Measurements from ENCODE around the gene CHMP6.

CHMP6 gene

DNA sequence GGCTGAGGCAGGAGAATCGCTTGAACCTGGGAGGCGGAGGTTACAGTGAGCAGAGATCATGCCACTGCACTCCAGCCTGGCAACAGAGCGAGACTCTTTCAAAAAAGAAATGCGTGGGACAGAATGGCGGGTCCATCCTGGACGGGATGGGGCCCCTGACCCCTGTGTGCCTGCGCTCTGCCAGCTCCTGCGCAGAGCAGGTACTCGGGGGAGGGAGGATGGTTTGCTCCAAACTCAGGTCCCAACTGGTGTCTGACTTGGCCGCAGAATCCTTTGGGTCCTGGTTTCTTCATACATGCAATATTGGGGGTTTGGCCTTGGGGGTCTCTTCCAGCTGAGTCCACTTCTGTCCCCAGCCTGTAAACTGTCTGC is 10.4 kb downstream of the CHMP6 start:
- TF ChIP-seq, protein P1, sequence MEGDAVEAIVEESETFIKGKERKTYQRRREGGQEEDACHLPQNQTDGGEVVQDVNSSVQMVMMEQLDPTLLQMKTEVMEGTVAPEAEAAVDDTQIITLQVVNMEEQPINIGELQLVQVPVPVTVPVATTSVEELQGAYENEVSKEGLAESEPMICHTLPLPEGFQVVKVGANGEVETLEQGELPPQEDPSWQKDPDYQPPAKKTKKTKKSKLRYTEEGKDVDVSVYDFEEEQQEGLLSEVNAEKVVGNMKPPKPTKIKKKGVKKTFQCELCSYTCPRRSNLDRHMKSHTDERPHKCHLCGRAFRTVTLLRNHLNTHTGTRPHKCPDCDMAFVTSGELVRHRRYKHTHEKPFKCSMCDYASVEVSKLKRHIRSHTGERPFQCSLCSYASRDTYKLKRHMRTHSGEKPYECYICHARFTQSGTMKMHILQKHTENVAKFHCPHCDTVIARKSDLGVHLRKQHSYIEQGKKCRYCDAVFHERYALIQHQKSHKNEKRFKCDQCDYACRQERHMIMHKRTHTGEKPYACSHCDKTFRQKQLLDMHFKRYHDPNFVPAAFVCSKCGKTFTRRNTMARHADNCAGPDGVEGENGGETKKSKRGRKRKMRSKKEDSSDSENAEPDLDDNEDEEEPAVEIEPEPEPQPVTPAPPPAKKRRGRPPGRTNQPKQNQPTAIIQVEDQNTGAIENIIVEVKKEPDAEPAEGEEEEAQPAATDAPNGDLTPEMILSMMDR (IDR thresholded peaks at IDR 0.05), result no peak
- H3K36me3 ChIP-seq, result peaks cover 42% of the 10 kb centered on the region
- no peak overlapping the region for H3K4me3 ChIP-seq (ENCODE audit: low read depth in 1 of 2, low read length in 1 of 2)
- no peak overlapping the region for H3K27ac ChIP-seq
- H3K9me3 ChIP-seq, result no peaks in the 10 kb centered on the region
- peaks cover 62% of the 10 kb centered on the region for H3K27me3 ChIP-seq
- peaks cover 6 to 11% of the 10 kb centered on the region in 2 experiments for H3K4me1 ChIP-seq (ENCODE audit: control insufficient read depth in 1 of 2, insufficient read depth in 1 of 2, low read depth in 1 of 2, low read length in 1 of 2)

DNA sequence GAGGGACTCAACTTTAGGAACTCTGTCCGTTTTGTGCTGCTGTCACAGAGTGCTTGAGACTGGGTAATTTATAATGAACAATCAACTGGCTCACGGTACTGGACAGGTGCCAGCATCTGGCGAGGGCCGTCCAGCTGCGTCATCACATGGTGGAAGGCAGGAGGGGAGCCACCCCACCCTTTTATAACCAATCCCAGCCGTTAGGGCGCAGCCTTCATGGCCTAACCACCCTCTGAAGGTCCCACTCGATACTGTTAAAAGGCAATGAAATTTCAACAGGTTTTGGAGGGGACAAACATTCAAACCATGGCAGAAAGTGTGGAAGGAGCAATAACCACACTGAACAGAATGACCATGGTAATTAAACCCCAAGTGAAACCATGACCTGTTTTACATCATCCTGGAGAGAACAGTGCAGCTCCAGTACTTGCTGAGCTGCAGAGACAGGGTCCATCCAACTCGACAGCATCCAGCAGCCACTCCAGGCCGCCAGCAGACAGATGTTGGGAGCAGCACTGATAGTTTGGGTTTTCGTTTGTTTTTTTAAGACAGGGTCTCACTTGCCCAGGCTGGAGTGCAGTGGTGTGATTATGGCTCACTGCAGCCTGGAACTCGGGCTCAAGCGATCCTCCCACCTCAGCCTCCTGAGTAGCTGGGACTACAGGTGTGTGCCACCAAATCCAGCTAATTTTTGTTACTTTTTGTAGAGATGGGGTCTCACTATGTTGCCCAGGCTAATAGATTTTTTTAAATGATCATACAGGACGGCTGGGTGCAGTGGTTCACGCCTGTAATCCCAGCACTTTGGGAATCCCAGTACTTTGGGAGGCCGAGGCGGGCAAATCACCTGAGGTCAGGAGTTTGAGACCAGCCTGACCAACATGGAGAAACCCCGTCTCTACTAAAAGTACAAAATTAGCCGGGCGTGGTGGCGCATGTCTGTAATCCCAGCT is 11.0 kb downstream of the CHMP6 start:
- H3K4me3 ChIP-seq (ENCODE audit: low read depth in 1 of 2, low read length in 1 of 2), result no peak overlapping the region
- peaks cover 68% of the 10 kb centered on the region for H3K27me3 ChIP-seq
- H3K36me3 ChIP-seq, result peaks cover 35% of the 10 kb centered on the region
- H3K4me1 ChIP-seq (ENCODE audit: control insufficient read depth in 1 of 2, insufficient read depth in 1 of 2, low read depth in 1 of 2, low read length in 1 of 2), result peaks cover 6 to 11% of the 10 kb centered on the region in 2 experiments
- TF ChIP-seq, protein P1 (IDR thresholded peaks at IDR 0.05), result no peak
- no peaks in the 10 kb centered on the region for H3K9me3 ChIP-seq
- no peak overlapping the region for H3K27ac ChIP-seq

DNA sequence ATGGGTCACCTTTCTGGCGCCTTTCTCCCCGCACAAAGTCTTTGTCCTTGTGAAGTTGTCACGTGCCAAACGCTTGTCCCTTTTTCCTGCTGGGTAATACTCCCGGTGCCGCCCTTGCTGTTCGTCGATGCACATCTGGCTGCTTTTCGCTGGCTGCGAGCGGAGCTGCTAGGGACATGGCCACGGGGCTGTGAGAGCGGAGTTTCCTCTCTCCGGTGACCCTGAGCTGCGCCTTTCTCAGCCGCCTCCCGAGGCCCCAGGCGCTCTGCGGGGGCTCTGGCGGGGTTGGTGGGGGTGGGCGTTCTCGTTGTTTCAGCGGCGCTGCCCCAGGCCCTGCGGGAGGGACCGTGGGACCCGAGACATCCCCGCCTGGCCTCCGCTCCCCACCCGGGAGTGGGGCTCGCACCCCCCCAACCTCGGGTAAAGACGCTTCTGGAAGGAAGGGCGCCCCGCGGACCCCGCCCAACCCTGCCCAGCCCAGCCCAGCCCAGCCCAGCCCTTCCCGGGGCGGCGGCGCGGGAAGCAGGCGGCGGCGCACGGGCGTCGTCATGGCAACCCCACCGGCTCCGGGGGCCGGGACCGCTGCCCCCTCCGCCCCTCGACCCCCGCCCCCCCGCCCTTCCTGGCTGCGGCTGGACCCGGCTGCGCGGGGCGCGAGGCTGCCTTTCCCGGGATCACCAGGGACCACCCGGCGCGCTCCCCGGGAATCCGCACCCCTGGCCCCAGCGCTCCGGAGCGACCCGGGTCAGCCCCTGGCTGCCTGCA is 12.3 kb downstream of the CHMP6 start:
- Histone ChIP-seq H3K36me3 (peaks cover 23% of the 10 kb centered on the region), H3K9me3 (no peaks in the 10 kb centered on the region), H3K4me1 (ENCODE audit: control insufficient read depth in 1 of 2, insufficient read depth in 1 of 2, low read depth in 1 of 2, low read length in 1 of 2) (peaks cover 7 to 12% of the 10 kb centered on the region in 2 experiments), H3K27ac (no peak overlapping the region), H3K27me3 (peaks cover 68% of the 10 kb centered on the region), H3K4me3 (ENCODE audit: low read depth in 1 of 2, low read length in 1 of 2) (no peak overlapping the region)
- TF ChIP-seq, protein P1 (IDR thresholded peaks at IDR 0.05), result no peak

DNA sequence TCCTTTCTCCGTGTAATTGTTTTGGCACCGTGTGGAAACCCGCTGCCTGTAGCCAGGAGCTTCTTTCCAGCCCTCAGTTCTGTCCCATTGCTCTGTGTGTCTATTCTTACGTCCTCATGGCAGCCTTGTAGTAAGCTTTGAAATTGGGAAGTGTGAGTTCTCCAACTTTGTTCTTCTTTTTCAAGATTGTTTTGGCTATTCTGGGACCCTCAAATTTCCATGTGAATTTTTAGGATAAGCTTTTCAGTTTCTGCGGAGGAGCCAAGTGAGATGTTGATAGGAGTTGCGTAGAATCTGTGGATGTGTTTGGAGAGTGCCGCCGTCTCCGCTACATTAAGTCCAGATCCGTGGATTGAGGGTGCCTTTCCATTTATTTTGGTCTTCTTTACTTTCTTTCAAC is 15.2 kb downstream of the CHMP6 start:
- peaks cover 17 to 21% of the 10 kb centered on the region in 2 experiments for H3K4me1 ChIP-seq (ENCODE audit: control insufficient read depth in 1 of 2, insufficient read depth in 1 of 2, low read depth in 1 of 2, low read length in 1 of 2)
- peaks cover 6% of the 10 kb centered on the region for H3K9me3 ChIP-seq
- no peaks in the 10 kb centered on the region for H3K36me3 ChIP-seq
- TF ChIP-seq, protein P1 (IDR thresholded peaks at IDR 0.05), result no peak
- peaks cover 57% of the 10 kb centered on the region for H3K27me3 ChIP-seq
- H3K4me3 ChIP-seq (ENCODE audit: low read depth in 1 of 2, low read length in 1 of 2), result no peak overlapping the region
- H3K27ac ChIP-seq, result no peak overlapping the region

DNA sequence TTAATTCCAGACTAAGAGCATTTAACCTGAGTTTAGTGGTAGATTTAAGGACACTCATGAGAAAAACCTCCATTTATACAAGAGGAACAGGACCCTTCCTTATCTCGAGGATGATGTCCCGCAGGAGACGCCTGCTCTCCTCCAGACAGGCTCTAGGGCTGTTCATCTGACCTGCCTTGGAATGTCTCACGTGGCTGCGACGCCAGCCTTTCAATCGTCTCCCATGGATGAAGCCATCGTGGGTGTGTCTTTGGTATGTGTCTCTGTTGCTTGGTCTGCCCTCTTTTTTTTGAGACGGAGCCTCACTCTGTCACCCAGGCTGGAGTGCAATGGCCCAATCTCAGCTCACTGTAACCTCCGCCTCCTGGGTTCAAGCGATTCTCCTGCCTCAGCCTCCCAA is 16.5 kb downstream of the CHMP6 start:
- H3K36me3 ChIP-seq, result no peaks in the 10 kb centered on the region
- no peak overlapping the region for H3K27ac ChIP-seq
- peaks cover 44% of the 10 kb centered on the region for H3K27me3 ChIP-seq
- peaks cover 17 to 21% of the 10 kb centered on the region in 2 experiments for H3K4me1 ChIP-seq (ENCODE audit: control insufficient read depth in 1 of 2, insufficient read depth in 1 of 2, low read depth in 1 of 2, low read length in 1 of 2)
- TF ChIP-seq, protein P1 (IDR thresholded peaks at IDR 0.05), result no peak
- H3K4me3 ChIP-seq (ENCODE audit: low read depth in 1 of 2, low read length in 1 of 2), result no peak overlapping the region
- peaks cover 6% of the 10 kb centered on the region for H3K9me3 ChIP-seq

All from neutrophil (primary cell).